Measurements from ENCODE around the gene CCNA1. TPM values are rescaled to one million over a fixed set of nuclear protein-coding genes. Genes with fewer than 3 reads are reported as not detected.

Gene CCNA1
- polyA plus RNA-seq, 1 experiment = 0.12 TPM

DNA sequence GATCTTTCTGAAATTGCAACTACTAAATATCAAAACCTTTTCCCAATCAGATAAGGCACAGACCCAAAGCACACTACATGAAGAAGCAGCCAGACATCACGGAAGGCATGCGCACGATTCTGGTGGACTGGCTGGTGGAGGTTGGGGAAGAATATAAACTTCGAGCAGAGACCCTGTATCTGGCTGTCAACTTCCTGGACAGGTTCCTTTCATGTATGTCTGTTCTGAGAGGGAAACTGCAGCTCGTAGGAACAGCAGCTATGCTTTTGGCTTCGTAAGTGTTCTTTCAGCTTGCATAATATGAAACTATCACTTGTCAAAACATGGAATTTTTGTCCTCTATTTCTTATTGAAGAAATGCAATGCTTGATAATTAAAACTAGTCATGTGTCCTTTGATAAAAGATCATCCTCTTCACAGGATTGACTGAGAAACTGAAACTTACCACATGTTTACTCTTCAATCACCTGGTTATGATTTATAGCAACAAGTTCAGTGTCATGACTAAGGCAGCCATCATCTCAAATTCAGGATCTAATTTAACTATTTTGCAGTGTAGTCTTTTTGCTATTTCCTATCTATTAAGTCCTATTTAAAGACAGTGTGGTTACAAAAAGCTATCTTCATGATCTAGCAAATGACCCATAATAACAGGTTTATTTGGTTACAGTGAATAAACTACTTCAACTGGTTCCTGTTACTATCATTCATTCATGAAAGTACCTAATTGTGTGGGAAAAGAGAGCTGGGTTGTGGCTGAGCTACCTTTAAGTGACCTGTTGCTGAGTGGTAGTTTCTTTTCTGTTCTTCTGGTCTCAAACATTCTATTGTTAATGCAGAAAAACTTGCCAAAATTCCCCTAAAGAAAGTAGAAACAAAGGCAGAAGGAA is 6.5 kb downstream of the CCNA1 start:
- no peak for DNase-seq (ENCODE audit: low read depth)
- POLR2A ChIA-PET = no interaction called here
- Histone ChIP-seq H3K36me3 (ENCODE audit: control insufficient read depth, insufficient read depth, low read length) (no peaks in the 10 kb centered on the region), H3K4me3 (ENCODE audit: low read depth, low read length) (no peak overlapping the region), H3K27me3 (ENCODE audit: control insufficient read depth, insufficient read depth, low read length) (no peaks in the 10 kb centered on the region; the same call in 1 of the 2 replicates)
- TF ChIP-seq, protein P1, sequence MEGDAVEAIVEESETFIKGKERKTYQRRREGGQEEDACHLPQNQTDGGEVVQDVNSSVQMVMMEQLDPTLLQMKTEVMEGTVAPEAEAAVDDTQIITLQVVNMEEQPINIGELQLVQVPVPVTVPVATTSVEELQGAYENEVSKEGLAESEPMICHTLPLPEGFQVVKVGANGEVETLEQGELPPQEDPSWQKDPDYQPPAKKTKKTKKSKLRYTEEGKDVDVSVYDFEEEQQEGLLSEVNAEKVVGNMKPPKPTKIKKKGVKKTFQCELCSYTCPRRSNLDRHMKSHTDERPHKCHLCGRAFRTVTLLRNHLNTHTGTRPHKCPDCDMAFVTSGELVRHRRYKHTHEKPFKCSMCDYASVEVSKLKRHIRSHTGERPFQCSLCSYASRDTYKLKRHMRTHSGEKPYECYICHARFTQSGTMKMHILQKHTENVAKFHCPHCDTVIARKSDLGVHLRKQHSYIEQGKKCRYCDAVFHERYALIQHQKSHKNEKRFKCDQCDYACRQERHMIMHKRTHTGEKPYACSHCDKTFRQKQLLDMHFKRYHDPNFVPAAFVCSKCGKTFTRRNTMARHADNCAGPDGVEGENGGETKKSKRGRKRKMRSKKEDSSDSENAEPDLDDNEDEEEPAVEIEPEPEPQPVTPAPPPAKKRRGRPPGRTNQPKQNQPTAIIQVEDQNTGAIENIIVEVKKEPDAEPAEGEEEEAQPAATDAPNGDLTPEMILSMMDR (IDR thresholded peaks at IDR 0.05; ENCODE audit: insufficient read depth, low read depth, low read length) = no peak
- CTCF ChIA-PET = no interaction called here

DNA sequence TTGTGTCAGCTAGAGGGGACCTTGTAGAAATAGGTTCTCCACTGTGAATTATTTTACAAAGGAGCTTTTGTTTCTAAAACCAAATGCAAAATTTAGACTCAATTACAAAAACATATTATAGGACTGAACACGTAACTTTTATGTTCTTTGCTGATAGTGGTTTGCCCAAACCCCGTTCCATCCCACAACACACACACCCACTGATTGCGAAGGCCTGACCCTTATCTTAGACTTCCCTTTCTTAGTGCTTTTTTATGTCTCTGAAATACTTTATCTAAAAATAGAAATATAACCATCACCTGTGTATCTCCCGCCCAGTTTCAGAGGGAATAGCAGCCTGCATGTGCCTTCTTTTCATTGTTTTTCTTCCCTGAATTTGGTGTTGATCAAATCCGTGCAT is 13.0 kb downstream of the CCNA1 start:
- H3K4me3 ChIP-seq (ENCODE audit: low read depth, low read length) = no peak overlapping the region
- H3K27me3 ChIP-seq (ENCODE audit: control insufficient read depth, insufficient read depth, low read length) = no peaks in the 10 kb centered on the region; the same call in 1 of the 2 replicates
- TF ChIP-seq, protein P1 (IDR thresholded peaks at IDR 0.05; ENCODE audit: insufficient read depth, low read depth, low read length) = no peak
- DNase-seq (ENCODE audit: low read depth) = no peak
- ChIA-PET POLR2A (no interaction called here), CTCF (interaction anchor here (0.6 to 1.2 kb wide), 2 partner anchors 8 to 162 kb away, joined by 3 to 4 read pairs; no protein-coding TSS in a partner anchor)
- H3K36me3 ChIP-seq (ENCODE audit: control insufficient read depth, insufficient read depth, low read length) = no peaks in the 10 kb centered on the region

DNA sequence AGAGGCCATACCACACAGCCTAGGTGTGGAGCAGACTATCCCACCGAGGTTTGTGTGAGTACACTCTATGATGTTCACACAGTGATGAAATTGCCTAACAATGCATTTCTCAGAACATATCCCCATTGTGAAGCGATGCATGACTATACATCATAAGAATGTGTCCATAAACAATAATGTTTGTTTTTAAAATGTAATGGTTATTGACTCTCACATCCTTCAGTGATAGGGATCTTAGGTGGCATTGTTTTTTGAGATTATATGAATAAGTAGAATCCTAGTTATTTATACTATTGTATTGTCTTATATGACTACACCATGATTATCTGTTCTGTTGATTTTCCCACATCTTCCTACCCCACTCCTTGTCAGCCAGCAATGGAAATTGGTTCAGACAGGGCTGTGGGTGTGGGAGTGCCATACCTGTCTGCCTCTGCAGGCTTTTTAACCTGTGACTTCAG is 13.6 kb downstream of the CCNA1 start:
- CTCF ChIA-PET = no interaction called here
- TF ChIP-seq, protein P1 (IDR thresholded peaks at IDR 0.05; ENCODE audit: insufficient read depth, low read depth, low read length) = no peak
- Histone ChIP-seq H3K36me3 (ENCODE audit: control insufficient read depth, insufficient read depth, low read length) (no peaks in the 10 kb centered on the region), H3K4me3 (ENCODE audit: low read depth, low read length) (no peak overlapping the region), H3K27me3 (ENCODE audit: control insufficient read depth, insufficient read depth, low read length) (no peaks in the 10 kb centered on the region; the same call in 1 of the 2 replicates)
- POLR2A ChIA-PET = no interaction called here
- DNase-seq (ENCODE audit: low read depth) = no peak

DNA sequence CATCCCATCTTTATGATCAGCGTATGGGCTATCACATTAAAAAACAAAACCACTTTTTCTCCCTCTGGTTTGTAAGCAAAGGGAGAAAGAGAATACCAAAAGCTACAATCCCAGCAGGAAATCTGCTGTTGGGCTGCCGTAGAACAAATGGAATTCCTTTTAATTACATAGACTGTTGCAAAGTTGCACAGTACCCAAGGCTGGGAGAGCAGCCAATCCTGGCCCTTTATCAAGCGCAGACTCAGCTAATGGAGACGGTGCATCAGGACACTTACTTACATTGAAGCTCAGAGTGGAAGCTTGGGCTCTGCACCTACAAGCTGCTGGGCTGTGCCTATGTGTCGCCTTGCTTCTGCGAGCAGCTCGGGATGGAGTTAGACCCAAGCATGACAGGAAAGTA is 15.2 kb downstream of the CCNA1 start:
- TF ChIP-seq, protein P1 (IDR thresholded peaks at IDR 0.05; ENCODE audit: insufficient read depth, low read depth, low read length) = no peak
- ChIA-PET POLR2A (no interaction called here), CTCF (no interaction called here)
- DNase-seq (ENCODE audit: low read depth) = no peak
- Histone ChIP-seq H3K4me3 (ENCODE audit: low read depth, low read length) (no peak overlapping the region), H3K36me3 (ENCODE audit: control insufficient read depth, insufficient read depth, low read length) (no peaks in the 10 kb centered on the region), H3K27me3 (ENCODE audit: control insufficient read depth, insufficient read depth, low read length) (no peaks in the 10 kb centered on the region; the same call in 1 of the 2 replicates)

GRCh38 chr13:36450534-36450933 is 18.2 kb downstream of the CCNA1 start:
- CTCF ChIA-PET = no interaction called here
- TF ChIP-seq, protein P1 (IDR thresholded peaks at IDR 0.05; ENCODE audit: insufficient read depth, low read depth, low read length) = no peak
- POLR2A ChIA-PET = no interaction called here

More at GRCh38 chr13:36450534-36450933, 18.2 kb downstream of the CCNA1 start:
- no peak for DNase-seq (ENCODE audit: low read depth)
- no peak overlapping the region for H3K4me3 ChIP-seq (ENCODE audit: low read depth, low read length)
- H3K27me3 ChIP-seq (ENCODE audit: control insufficient read depth, insufficient read depth, low read length) = no peaks in the 10 kb centered on the region; the same call in 1 of the 2 replicates
- no peaks in the 10 kb centered on the region for H3K36me3 ChIP-seq (ENCODE audit: control insufficient read depth, insufficient read depth, low read length)

Data from BJ (cell line).